HepG2 (cell line): Measurements from ENCODE around the gene OGT. TPM values are rescaled to one million over a fixed set of nuclear protein-coding genes. Genes with fewer than 3 reads are reported as not detected.

Source experiments
- ARNT ChIP-seq: fragments of 450-650 bp; IDR thresholded peaks from 2 replicates; pipeline ENCODE4 v1.6.1; 2017
- GATA4 ChIP-seq: sonication (generic); IDR thresholded peaks from 2 replicates; pipeline ENCODE4 v1.6.1; 2016; ENCODE audit warnings: antibody characterized with exemption, low read depth, borderline replicate concordance
- GLI4 ChIP-seq: sonication (generic); formaldehyde crosslinking; IDR thresholded peaks from 2 replicates; pipeline ENCODE4 v1.5.1; 2020; ENCODE audit warnings: missing genetic modification reagents, mild to moderate bottlenecking, moderate library complexity, borderline replicate concordance
- IRF9 ChIP-seq: sonication (generic); formaldehyde crosslinking; IDR thresholded peaks from 2 replicates; pipeline ENCODE4 v1.8.0; 2022; ENCODE audit warnings: missing genetic modification reagents, mild to moderate bottlenecking, borderline replicate concordance
- KDM1A ChIP-seq: IDR thresholded peaks from 2 replicates; pipeline ENCODE4 v1.6.1; 2016; ENCODE audit warnings: missing compliant biosample characterization
- KIAA2018 ChIP-seq: sonication (generic); formaldehyde crosslinking; IDR thresholded peaks from 2 replicates; pipeline ENCODE4 v1.5.0; 2020; ENCODE audit warnings: mild to moderate bottlenecking, missing genetic modification reagents, borderline replicate concordance
- MAF1 ChIP-seq: sonication (generic); formaldehyde crosslinking; IDR thresholded peaks from 2 replicates; pipeline ENCODE4 v1.5.0; 2020; ENCODE audit warnings: missing genetic modification reagents, borderline replicate concordance
- MAFF ChIP-seq: IDR thresholded peaks from 2 replicates; pipeline ENCODE4 v1.6.1; 2011; ENCODE audit warnings: low read depth, low read length, improper control_type of control experiment
- MAX ChIP-seq: IDR thresholded peaks from 2 replicates; pipeline ENCODE4 v1.6.1; 2012; ENCODE audit warnings: inconsistent platforms
- MBD4 ChIP-seq: IDR thresholded peaks from 2 replicates; pipeline ENCODE4 v1.6.1; 2012; ENCODE audit warnings: low read length, inconsistent platforms, borderline replicate concordance
- NCOR1 ChIP-seq: fragments of 200-600 bp; sonication (generic); IDR thresholded peaks from 2 replicates; pipeline ENCODE4 v1.7.0; 2017; ENCODE audit warnings: antibody characterized with exemption, low read length, borderline replicate concordance
- NFRKB ChIP-seq: fragments of 450-650 bp; IDR thresholded peaks from 2 replicates; pipeline ENCODE4 v1.6.1; 2017
- PHF20 ChIP-seq: sonication (generic); formaldehyde crosslinking; IDR thresholded peaks from 2 replicates; pipeline ENCODE4 v1.5.0; 2020; ENCODE audit warnings: mild to moderate bottlenecking, missing genetic modification reagents
- PRPF4 ChIP-seq: fragments of 200-400 bp; formaldehyde crosslinking; IDR thresholded peaks from 2 replicates; pipeline ENCODE4 v1.6.1; 2016; ENCODE audit warnings: low read length, low read depth; ENCODE audit not compliant: poor library complexity, severe bottlenecking
- RBAK ChIP-seq: sonication (generic); formaldehyde crosslinking; IDR thresholded peaks from 2 replicates; pipeline ENCODE4 v1.5.1; 2020; ENCODE audit warnings: mild to moderate bottlenecking, missing genetic modification reagents
- THAP8 ChIP-seq: sonication (generic); formaldehyde crosslinking; IDR thresholded peaks from 2 replicates; pipeline ENCODE4 v1.5.1; 2020; ENCODE audit warnings: missing genetic modification reagents, mild to moderate bottlenecking, borderline replicate concordance
- ZKSCAN5 ChIP-seq: sonication (generic); formaldehyde crosslinking; IDR thresholded peaks from 2 replicates; pipeline ENCODE4 v1.5.1; 2020; ENCODE audit warnings: mild to moderate bottlenecking, missing genetic modification reagents
- ZNF577 ChIP-seq: sonication (generic); formaldehyde crosslinking; IDR thresholded peaks from 2 replicates; pipeline ENCODE4 v1.4.0; 2020; ENCODE audit warnings: mild to moderate bottlenecking, low read depth, missing genetic modification reagents, borderline replicate concordance
- polyA plus RNA-seq, 8 experiments: library from polyadenylated mRNA; depleted of rRNA in 3 of 8; stranded (reverse) in 7 of 8; unstranded in 1 of 8; fragments of >200 nt; fragmentation: Illumina TruSeq in 4 of 8; extraction: Trizol in 4 of 8; gene quantifications; 2 replicates each; pipeline versions ENCODE4 v1.2.1 to v1.2.3, GENCODE V29; 2011 to 2016; ENCODE audit warnings: low read depth in 4 of 8, missing spikeins in 1 of 8, mixed read lengths in 1 of 8; ENCODE audit not compliant: insufficient read depth in 1 of 8
- total RNA-seq, 5 experiments: library from RNA; depleted of rRNA; stranded (reverse); fragments of >200 nt; fragmentation: Illumina TruSeq; extraction: Trizol; gene quantifications; 2 replicates each; pipeline ENCODE4 v1.2.3, GENCODE V29; 2016; ENCODE audit warnings: low read depth in 1 of 5
- TF ChIP-seq, protein P1 (sequence below): IDR thresholded peaks from 2 replicates; pipeline ENCODE4 v1.6.1; 2016; ENCODE audit warnings: missing compliant biosample characterization, missing genetic modification reagents, borderline replicate concordance

OGT gene
- total and polyA plus RNA-seq, 2 of the 13 experiments (the other 11 are each of a cell fraction or from before 2014, with no cell fraction given), result 71.7 to 463 TPM

DNA sequence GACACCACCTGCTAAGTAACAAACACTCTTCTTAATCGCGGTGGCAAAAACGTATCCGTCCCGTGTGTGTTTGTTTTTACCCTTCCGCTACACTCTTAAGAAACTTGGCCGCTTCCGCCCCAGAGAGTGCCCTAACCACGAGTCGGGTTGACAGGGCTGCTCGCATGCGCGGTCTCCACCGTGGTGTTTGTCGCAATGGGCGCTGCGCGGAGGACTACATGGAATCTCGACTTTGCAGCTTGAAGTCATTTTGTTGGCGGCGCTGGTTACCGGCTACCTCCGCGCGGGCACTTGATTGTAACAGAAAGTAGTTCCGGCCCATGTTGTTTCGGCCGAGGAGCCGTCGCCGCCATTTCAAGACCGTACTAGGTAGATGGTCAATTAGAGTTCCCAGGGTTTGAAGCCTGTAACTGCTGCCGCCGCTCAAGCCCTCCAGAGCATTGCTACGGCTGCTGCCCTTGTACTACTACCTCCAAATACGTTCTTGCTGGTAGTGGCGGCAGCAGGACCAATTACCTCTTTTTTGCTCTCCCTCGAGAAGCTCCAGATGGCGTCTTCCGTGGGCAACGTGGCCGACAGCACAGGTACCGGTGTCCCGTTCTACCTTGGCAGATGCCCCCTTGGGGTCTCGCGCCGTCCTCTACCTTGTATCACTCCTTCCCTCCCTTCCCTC lies at the start of gene OGT (continued):
- no peak for TF ChIP-seq ZNF577
- no peak for TF ChIP-seq IRF9
- TF ChIP-seq MAF1 (CRISPR knock-in tag), result 0 out of 2 replicates have a peak, but pooled peaks have one; percentile 65
- TF ChIP-seq NCOR1, result 0 out of 2 replicates have a peak, but pooled peaks have one; percentile 30
- TF ChIP-seq THAP8 (CRISPR knock-in tag), result no peak
- no peak for TF ChIP-seq KDM1A (CRISPR knock-in tag)
- TF ChIP-seq, protein P1, sequence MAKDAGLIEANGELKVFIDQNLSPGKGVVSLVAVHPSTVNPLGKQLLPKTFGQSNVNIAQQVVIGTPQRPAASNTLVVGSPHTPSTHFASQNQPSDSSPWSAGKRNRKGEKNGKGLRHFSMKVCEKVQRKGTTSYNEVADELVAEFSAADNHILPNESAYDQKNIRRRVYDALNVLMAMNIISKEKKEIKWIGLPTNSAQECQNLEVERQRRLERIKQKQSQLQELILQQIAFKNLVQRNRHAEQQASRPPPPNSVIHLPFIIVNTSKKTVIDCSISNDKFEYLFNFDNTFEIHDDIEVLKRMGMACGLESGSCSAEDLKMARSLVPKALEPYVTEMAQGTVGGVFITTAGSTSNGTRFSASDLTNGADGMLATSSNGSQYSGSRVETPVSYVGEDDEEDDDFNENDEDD (CRISPR knock-in tag), result peak; percentile 66; the same call in 1 of the 2 replicates
- TF ChIP-seq ZKSCAN5 (CRISPR knock-in tag), result no peak
- TF ChIP-seq MAX, result peak; percentile 90
- no peak for TF ChIP-seq RBAK
- TF ChIP-seq GLI4 (CRISPR knock-in tag), result no peak
- TF ChIP-seq NFRKB, result peak; percentile 78; the same call in 1 of the 2 replicates
- TF ChIP-seq KIAA2018 (CRISPR knock-in tag), result no peak
- no peak for TF ChIP-seq PRPF4
- TF ChIP-seq MAFF, result no peak
- no peak for TF ChIP-seq ARNT
- TF ChIP-seq PHF20, result peak; percentile 54
- TF ChIP-seq GATA4, result no peak
- no peak for TF ChIP-seq MBD4
